Activated CD8-positive, alpha-beta T cell treated with anti-CD3 and anti-CD28 coated beads, Interleukin-2, amount 10 ng/mL, durations not matched to agents 7 days and 5 days (primary cell): ENCODE data around the gene TMEM88. TPM values are rescaled to one million over a fixed set of nuclear protein-coding genes. Genes with fewer than 3 reads are reported as not detected.

ENCODE experiments used
- ATAC-seq: fragments of 150-1000 bp; cut with Tn5 transposase; one replicate; pipeline ENCODE4 v1.10.0; 2021; ENCODE audit warnings: moderate library complexity
- CTCF ChIA-PET: fragments of 350-600 bp; sonication (Branson Sonifier 250); formaldehyde crosslinking; loops from one replicate; lab custom pipeline; 2021; ENCODE audit warnings: antibody characterized with exemption; lab: Charles Lee
- POLR2A ChIA-PET: fragments of 350-600 bp; sonication (Branson Sonifier 250); formaldehyde crosslinking; loops from one replicate; lab custom pipeline; 2021; ENCODE audit warnings: antibody characterized with exemption; lab: Charles Lee
- DNase-seq: peaks from one replicate; pipeline ENCODE4 v3.0.0-alpha.2; 2020
- H3K27ac Mint-ChIP-seq: one replicate; pipeline ENCODE4 v1.8.0; 2021; ENCODE audit warnings: mild to moderate bottlenecking, mixed read lengths
- H3K27me3 Mint-ChIP-seq: one replicate; pipeline ENCODE4 v1.8.0; 2021; ENCODE audit warnings: low read depth, mixed read lengths
- H3K36me3 Mint-ChIP-seq: one replicate; pipeline ENCODE4 v1.8.0; 2021; ENCODE audit warnings: low read depth, mixed read lengths
- H3K4me1 Mint-ChIP-seq: one replicate; pipeline ENCODE4 v1.8.0; 2021; ENCODE audit warnings: low read depth, mixed read lengths
- H3K4me3 Mint-ChIP-seq: one replicate; pipeline ENCODE4 v1.8.0; 2021; ENCODE audit warnings: mild to moderate bottlenecking, mixed read lengths
- H3K9me3 Mint-ChIP-seq: one replicate; pipeline ENCODE4 v1.8.0; 2022; ENCODE audit warnings: mixed read lengths; ENCODE audit not compliant: insufficient read depth
- total RNA-seq, 2 experiments: library from RNA; stranded (reverse); gene quantifications; one replicate each; pipeline ENCODE4 v1.2.3, GENCODE V29; 2021

Gene TMEM88
- total RNA-seq, 2 experiments from 2014 or later, result 0.87 to 1.2 TPM

DNA sequence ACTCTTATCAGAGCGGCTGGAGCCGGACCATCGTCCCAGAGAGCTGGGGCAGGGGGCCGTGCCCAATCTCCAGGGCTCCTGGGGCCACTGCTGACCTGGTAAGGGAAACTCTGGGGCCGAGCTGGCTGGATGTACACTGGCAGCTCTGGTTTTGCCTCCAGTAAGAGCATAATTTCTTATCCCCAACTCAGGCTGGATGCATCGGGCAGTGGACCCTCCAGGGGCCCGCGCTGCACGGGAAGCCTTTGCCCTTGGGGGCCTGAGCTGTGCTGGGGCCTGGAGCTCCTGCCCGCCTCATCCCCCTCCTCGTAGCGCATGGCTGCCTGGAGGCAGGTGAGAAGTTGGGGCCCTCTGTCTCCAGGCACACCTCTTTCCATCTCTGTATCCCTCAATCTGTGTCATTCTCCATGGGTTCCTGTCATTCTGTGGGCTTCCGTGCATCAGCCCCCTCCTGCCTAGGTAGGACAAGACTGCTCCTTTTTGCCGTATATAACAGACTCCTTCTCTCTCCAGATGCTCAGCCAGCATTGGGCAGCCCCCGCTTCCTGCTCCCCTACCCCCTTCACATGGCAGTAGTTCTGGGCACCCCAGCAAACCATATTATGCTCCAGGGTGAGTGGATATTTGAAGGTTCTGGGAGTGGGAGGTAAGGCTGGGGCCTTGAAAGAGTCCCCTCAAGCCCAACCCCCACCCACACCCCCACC lies 9.4 kb upstream of the TMEM88 start:
- ChIA-PET POLR2A (interaction anchor here (0.5 to 2.4 kb wide), 9 partner anchors 10 to 275 kb away, joined by 3 to 11 read pairs (median 3); partner anchors contain the start of genes NAA38 and RNF227), CTCF (interaction anchor here (1.0 to 5.3 kb wide), 10 partner anchors 10 to 144 kb away, joined by 3 to 50 read pairs (median 7); partner anchors contain the start of genes CNTROB, CYB5D1, KDM6B and NAA38)
- H3K36me3 Mint-ChIP-seq, result peaks cover 5% of the 10 kb centered on the region
- peak overlapping the region; percentile 99 for H3K27ac Mint-ChIP-seq
- DNase-seq, result no peak
- no peaks in the 10 kb centered on the region for H3K27me3 Mint-ChIP-seq
- ATAC-seq, result no peak
- peaks cover 33% of the 10 kb centered on the region for H3K4me1 Mint-ChIP-seq
- H3K9me3 Mint-ChIP-seq, result no peaks in the 10 kb centered on the region
- H3K4me3 Mint-ChIP-seq, result peak overlapping the region; percentile 97

DNA sequence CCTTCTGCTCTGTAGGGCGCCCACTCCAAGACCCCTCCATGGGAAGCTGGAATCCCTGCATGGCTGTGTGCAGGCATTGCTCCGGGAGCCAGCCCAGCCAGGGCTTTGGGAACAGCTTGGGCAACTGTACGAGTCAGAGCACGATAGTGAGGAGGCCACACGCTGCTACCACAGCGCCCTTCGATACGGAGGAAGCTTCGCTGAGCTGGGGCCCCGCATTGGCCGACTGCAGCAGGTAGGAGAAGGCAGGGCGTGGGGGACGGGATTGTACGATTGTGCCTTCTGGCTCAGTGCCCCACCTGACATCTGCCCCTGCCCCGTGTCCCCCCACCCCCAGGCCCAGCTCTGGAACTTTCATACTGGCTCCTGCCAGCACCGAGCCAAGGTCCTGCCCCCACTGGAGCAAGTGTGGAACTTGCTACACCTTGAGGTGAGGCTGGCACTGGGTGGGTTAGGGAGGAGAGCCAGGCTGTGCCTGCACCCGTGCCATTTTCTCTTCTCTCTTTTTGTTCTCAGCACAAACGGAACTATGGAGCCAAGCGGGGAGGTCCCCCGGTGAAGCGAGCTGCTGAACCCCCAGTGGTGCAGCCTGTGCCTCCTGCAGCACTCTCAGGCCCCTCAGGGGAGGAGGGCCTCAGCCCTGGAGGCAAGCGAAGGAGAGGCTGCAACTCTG lies 8.7 kb upstream of the TMEM88 start:
- Mint-ChIP-seq H3K9me3 (no peaks in the 10 kb centered on the region), H3K27me3 (no peaks in the 10 kb centered on the region), H3K36me3 (peaks cover 5% of the 10 kb centered on the region), H3K4me3 (no peak overlapping the region), H3K27ac (peak overlapping the region; percentile 39), H3K4me1 (peaks cover 33% of the 10 kb centered on the region)
- DNase-seq, result no peak
- ChIA-PET POLR2A (interaction anchor here (0.5 to 2.4 kb wide), 2 partner anchors 10 to 11 kb away, joined by 3 to 11 read pairs; partner anchors contain the start of gene NAA38), CTCF (interaction anchor here (1.6 to 5.3 kb wide), 3 partner anchors 12 to 21 kb away, joined by 7 to 50 read pairs (median 14); partner anchors contain the start of gene KDM6B)
- ATAC-seq, result no peak

DNA sequence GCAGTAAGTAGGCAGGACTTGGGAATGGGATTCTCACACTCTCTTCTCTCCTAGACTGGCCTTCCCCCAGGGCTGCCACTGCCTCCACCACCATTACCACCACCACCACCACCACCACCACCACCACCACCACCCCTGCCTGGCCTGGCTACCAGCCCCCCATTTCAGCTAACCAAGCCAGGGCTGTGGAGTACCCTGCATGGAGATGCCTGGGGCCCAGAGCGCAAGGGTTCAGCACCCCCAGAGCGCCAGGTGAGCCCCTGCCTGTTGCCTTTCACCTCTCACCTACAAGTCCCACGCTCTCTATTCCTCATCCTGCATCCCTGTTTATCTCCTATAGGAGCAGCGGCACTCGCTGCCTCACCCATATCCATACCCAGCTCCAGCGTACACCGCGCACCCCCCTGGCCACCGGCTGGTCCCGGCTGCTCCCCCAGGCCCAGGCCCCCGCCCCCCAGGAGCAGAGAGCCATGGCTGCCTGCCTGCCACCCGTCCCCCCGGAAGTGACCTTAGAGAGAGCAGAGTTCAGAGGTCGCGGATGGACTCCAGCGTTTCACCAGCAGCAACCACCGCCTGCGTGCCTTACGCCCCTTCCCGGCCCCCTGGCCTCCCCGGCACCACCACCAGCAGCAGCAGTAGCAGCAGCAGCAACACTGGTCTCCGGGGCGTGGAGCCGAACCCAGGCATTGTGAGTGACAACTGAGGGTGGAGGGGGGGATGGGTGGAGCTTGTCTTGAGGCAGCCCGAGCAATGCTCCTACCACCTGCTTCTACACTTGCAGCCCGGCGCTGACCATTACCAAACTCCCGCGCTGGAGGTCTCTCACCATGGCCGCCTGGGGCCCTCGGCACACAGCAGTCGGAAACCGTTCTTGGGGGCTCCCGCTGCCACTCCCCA lies 7.9 kb upstream of the TMEM88 start:
- H3K4me1 Mint-ChIP-seq, result peaks cover 38% of the 10 kb centered on the region
- H3K4me3 Mint-ChIP-seq, result no peak overlapping the region
- H3K9me3 Mint-ChIP-seq, result no peaks in the 10 kb centered on the region
- CTCF ChIA-PET, result interaction anchor here (5.3 kb wide), 1 partner anchor 13 kb away, joined by 50 read pairs; the partner anchor contains the start of gene KDM6B
- H3K27me3 Mint-ChIP-seq, result no peaks in the 10 kb centered on the region
- POLR2A ChIA-PET, result interaction anchor here (0.8 kb wide), 1 partner anchor 10 kb away, joined by 5 read pairs; no protein-coding TSS in a partner anchor
- no peak for DNase-seq
- H3K27ac Mint-ChIP-seq, result no peak overlapping the region
- H3K36me3 Mint-ChIP-seq, result peaks cover 6% of the 10 kb centered on the region
- no peak for ATAC-seq

DNA sequence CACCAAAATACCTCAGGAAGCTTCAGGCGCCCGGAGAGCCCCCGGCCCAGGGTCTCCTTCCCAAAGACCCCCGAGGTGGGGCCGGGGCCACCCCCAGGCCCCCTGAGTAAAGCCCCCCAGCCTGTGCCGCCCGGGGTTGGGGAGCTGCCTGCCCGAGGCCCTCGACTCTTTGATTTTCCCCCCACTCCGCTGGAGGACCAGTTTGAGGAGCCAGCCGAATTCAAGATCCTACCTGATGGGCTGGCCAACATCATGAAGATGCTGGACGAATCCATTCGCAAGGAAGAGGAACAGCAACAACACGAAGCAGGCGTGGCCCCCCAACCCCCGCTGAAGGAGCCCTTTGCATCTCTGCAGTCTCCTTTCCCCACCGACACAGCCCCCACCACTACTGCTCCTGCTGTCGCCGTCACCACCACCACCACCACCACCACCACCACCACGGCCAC lies 6.7 kb upstream of the TMEM88 start:
- ATAC-seq, result no peak
- H3K4me3 Mint-ChIP-seq, result no peak overlapping the region
- no peaks in the 10 kb centered on the region for H3K9me3 Mint-ChIP-seq
- DNase-seq, result no peak
- H3K27me3 Mint-ChIP-seq, result no peaks in the 10 kb centered on the region
- no peak overlapping the region for H3K27ac Mint-ChIP-seq
- H3K4me1 Mint-ChIP-seq, result peaks cover 32% of the 10 kb centered on the region
- peaks cover 6% of the 10 kb centered on the region for H3K36me3 Mint-ChIP-seq
- ChIA-PET POLR2A (interaction anchor here (0.8 kb wide), 1 partner anchor 11 kb away, joined by 5 read pairs; no protein-coding TSS in a partner anchor), CTCF (no interaction called here)

DNA sequence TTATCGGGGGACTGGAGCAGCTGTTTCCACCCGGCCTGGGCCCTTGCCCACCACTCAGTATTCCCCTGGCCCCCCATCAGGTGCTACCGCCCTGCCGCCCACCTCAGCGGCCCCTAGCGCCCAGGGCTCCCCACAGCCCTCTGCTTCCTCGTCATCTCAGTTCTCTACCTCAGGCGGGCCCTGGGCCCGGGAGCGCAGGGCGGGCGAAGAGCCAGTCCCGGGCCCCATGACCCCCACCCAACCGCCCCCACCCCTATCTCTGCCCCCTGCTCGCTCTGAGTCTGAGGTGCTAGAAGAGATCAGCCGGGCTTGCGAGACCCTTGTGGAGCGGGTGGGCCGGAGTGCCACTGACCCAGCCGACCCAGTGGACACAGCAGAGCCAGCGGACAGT lies 6.1 kb upstream of the TMEM88 start:
- no peaks in the 10 kb centered on the region for H3K9me3 Mint-ChIP-seq
- no peak overlapping the region for H3K4me3 Mint-ChIP-seq
- no peak overlapping the region for H3K27ac Mint-ChIP-seq
- ATAC-seq, result no peak
- H3K36me3 Mint-ChIP-seq, result peaks cover 6% of the 10 kb centered on the region
- ChIA-PET POLR2A (no interaction called here), CTCF (interaction anchor here (1.0 to 1.1 kb wide), 2 partner anchors 8 to 11 kb away, joined by 3 read pairs; no protein-coding TSS in a partner anchor)
- H3K27me3 Mint-ChIP-seq, result no peaks in the 10 kb centered on the region
- DNase-seq, result no peak
- peaks cover 32% of the 10 kb centered on the region for H3K4me1 Mint-ChIP-seq

DNA sequence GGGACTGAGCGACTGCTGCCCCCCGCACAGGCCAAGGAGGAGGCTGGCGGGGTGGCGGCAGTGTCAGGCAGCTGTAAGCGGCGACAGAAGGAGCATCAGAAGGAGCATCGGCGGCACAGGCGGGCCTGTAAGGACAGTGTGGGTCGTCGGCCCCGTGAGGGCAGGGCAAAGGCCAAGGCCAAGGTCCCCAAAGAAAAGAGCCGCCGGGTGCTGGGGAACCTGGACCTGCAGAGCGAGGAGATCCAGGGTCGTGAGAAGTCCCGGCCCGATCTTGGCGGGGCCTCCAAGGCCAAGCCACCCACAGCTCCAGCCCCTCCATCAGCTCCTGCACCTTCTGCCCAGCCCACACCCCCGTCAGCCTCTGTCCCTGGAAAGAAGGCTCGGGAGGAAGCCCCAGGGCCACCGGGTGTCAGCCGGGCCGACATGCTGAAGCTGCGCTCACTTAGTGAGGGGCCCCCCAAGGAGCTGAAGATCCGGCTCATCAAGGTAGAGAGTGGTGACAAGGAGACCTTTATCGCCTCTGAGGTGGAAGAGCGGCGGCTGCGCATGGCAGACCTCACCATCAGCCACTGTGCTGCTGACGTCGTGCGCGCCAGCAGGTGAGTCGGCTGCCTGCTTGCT lies 5.6 kb upstream of the TMEM88 start:
- no peak for ATAC-seq
- Mint-ChIP-seq H3K27ac (no peak overlapping the region), H3K9me3 (no peaks in the 10 kb centered on the region), H3K4me3 (no peak overlapping the region), H3K27me3 (no peaks in the 10 kb centered on the region), H3K4me1 (peaks cover 32% of the 10 kb centered on the region), H3K36me3 (peaks cover 6% of the 10 kb centered on the region)
- ChIA-PET CTCF (interaction anchor here (1.0 to 3.1 kb wide), 4 partner anchors 9 to 26 kb away, joined by 3 to 28 read pairs (median 7); partner anchors contain the start of gene KDM6B), POLR2A (no interaction called here)
- DNase-seq, result no peak

DNA sequence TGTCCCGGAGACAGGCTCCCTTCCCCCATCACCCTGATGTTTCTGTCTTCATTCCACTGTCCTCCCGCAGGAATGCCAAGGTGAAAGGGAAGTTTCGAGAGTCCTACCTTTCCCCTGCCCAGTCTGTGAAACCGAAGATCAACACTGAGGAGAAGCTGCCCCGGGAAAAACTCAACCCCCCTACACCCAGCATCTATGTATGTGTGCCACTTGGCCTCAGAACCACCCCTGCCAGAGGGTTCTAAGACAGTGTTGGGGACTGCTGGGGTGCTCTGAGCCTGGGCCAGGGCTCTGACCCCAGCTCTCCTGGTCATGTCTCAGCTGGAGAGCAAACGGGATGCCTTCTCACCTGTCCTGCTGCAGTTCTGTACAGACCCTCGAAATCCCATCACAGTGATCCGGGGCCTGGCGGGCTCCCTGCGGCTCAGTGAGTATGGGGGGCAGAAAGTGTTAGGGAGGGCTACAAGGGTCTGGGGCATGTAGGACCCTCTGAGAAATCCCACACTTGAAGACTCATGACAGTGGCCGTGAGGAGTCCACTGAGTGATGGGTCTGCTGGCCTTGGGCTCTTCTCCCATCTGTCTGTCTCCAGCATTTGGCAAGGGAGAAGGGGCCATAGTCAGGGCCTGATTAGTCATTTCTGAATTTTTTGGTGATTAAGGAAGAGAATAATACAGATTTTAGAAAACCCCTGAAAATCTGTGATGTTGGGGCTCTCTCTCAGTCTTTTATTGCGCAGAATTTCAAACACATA lies 4.9 kb upstream of the TMEM88 start:
- ATAC-seq (no peak), DNase-seq (no peak)
- Mint-ChIP-seq H3K27me3 (no peaks in the 10 kb centered on the region), H3K4me1 (peaks cover 32% of the 10 kb centered on the region), H3K36me3 (peaks cover 6% of the 10 kb centered on the region), H3K9me3 (no peaks in the 10 kb centered on the region), H3K27ac (no peak overlapping the region), H3K4me3 (no peak overlapping the region)
- CTCF ChIA-PET, result interaction anchor here (0.8 to 3.1 kb wide), 7 partner anchors 9 to 141 kb away, joined by 3 to 28 read pairs (median 5); partner anchors contain the start of gene KDM6B
- POLR2A ChIA-PET, result interaction anchor here (1.0 kb wide), 1 partner anchor 13 kb away, joined by 4 read pairs; no protein-coding TSS in a partner anchor

DNA sequence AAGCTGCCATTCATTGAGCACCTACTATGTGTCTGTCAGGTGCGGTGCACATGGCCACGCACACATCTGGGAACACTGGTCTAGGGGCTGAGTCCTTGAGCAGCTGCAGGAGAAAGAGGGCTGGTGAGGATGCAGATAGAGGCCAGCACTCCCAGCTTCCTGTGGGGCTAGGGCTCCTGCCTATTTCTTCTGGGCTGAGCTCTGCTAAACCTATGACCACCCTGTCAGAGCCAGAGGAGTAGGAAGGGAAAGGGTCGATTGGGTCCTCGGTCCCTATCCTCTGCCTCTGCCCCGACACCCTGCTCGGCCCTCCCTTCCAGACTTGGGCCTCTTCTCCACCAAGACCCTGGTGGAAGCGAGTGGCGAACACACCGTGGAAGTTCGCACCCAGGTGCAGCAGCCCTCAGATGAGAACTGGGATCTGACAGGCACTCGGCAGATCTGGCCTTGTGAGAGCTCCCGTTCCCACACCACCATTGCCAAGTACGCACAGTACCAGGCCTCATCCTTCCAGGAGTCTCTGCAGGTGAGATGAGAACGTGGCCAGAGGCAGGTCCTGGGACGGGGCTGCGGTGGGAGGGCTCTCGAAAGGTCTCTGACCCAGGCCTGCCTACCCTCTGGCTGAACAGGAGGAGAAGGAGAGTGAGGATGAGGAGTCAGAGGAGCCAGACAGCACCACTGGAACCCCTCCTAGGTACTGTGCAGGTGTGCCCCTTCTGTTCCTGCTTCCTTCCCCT lies 4.0 kb upstream of the TMEM88 start:
- ChIA-PET CTCF (interaction anchor here (0.6 to 3.1 kb wide), 16 partner anchors 9 to 268 kb away, joined by 3 to 28 read pairs (median 4); partner anchors contain the start of gene KDM6B), POLR2A (interaction anchor here (0.6 to 1.0 kb wide), 2 partner anchors 14 to 16 kb away, joined by 3 to 4 read pairs; no protein-coding TSS in a partner anchor)
- no peaks in the 10 kb centered on the region for H3K9me3 Mint-ChIP-seq
- H3K36me3 Mint-ChIP-seq, result peaks cover 9% of the 10 kb centered on the region
- no peak for DNase-seq
- ATAC-seq, result no peak
- H3K4me3 Mint-ChIP-seq, result peak overlapping the region; percentile 82
- H3K27me3 Mint-ChIP-seq, result no peaks in the 10 kb centered on the region
- H3K4me1 Mint-ChIP-seq, result peaks cover 28% of the 10 kb centered on the region
- peak overlapping the region; percentile 67 for H3K27ac Mint-ChIP-seq

DNA sequence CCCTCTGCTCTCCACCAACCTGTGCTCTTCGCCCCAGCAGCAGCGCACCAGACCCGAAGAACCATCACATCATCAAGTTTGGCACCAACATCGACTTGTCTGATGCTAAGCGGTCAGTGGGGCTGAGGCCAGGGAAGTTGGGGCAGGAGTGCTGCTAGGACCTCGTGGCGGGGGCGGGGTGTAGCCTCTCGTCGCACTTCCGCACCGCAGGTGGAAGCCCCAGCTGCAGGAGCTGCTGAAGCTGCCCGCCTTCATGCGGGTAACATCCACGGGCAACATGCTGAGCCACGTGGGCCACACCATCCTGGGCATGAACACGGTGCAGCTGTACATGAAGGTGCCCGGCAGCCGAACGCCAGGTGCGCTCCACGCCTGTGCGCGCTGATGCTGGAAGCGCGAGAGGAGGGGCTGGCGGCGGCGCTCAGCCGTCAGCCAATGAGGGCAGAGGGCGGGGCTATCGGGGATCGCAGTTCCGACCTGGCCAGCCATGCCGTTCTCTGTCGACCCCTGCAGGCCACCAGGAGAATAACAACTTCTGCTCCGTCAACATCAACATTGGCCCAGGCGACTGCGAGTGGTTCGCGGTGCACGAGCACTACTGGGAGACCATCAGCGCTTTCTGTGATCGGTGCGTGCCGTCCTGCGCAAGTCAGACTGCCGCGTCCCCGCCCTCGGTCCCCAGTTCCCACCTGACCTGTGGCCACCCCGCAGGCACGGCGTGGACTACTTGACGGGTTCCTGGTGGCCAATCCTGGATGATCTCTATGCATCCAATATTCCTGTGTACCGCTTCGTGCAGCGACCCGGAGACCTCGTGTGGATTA lies 3.2 kb upstream of the TMEM88 start:
- peaks cover 28% of the 10 kb centered on the region for H3K4me1 Mint-ChIP-seq
- H3K4me3 Mint-ChIP-seq, result peak overlapping the region; percentile 82
- DNase-seq, result peak; percentile 96
- H3K36me3 Mint-ChIP-seq, result peaks cover 10% of the 10 kb centered on the region
- CTCF ChIA-PET, result interaction anchor here (0.6 to 3.1 kb wide), 15 partner anchors 10 to 267 kb away, joined by 3 to 28 read pairs (median 4); partner anchors contain the start of gene KDM6B
- H3K27ac Mint-ChIP-seq, result peak overlapping the region; percentile 67
- no peaks in the 10 kb centered on the region for H3K27me3 Mint-ChIP-seq
- peak; percentile 92 for ATAC-seq
- POLR2A ChIA-PET, result interaction anchor here (0.6 kb wide), 1 partner anchor 17 kb away, joined by 3 read pairs; no protein-coding TSS in a partner anchor
- no peaks in the 10 kb centered on the region for H3K9me3 Mint-ChIP-seq
